GM12873 (cell line): ENCODE data around the gene POGZ.

Experiments used
- CTCF ChIP-seq: IDR thresholded peaks from 2 replicates; pipeline ENCODE4 v1.5.1; 2012; ENCODE audit warnings: low read depth, mild to moderate bottlenecking, moderate library complexity, low read length, control low read depth; ENCODE audit not compliant: insufficient read depth; ENCODE audit errors: missing control alignments

The POGZ gene

GRCh38 chr1:151408891-151409290, 50.4 kb downstream of the POGZ start:
- TF ChIP-seq CTCF = no peak

- no peak for TF ChIP-seq CTCF
Observed at GRCh38 chr1:151407304-151407703, 52.0 kb downstream of the POGZ start.

GRCh38 chr1:151406176-151406575, 53.1 kb downstream of the POGZ start:
- TF ChIP-seq CTCF = no peak

- no peak for TF ChIP-seq CTCF
Observed at GRCh38 chr1:151405187-151405951, 53.9 kb downstream of the POGZ start.

GRCh38 chr1:151403612-151404011, 55.7 kb downstream of the POGZ start:
- TF ChIP-seq CTCF = no peak

- no peak for TF ChIP-seq CTCF
Observed at GRCh38 chr1:151402764-151403163, 56.5 kb downstream of the POGZ start.

GRCh38 chr1:151401860-151402259, 57.4 kb downstream of the POGZ start:
- TF ChIP-seq CTCF = no peak
